Tibial nerve (tissue), 4 donors: ENCODE data around the gene CTSS. TPM values are rescaled to one million over a fixed set of nuclear protein-coding genes. Genes with fewer than 3 reads are reported as not detected.
"Not testable (repeated sequence)": the region's sequence is repeated elsewhere in the genome, so short reads cannot be mapped to it uniquely, and the experiment has no call there.

ENCODE experiments used
- DNase-seq, 2 donors: peaks; one replicate each; pipeline ENCODE4 v3.0.0-alpha.2; 2019; ENCODE audit warnings: low spot score in 2 of 2
- H3K27ac ChIP-seq, 4 donors: fragments of 200-600 bp; sonication (generic) in 3 of 4; one replicate each; pipeline ENCODE4 v1.5.1; 2017 to 2019; ENCODE audit warnings: mild to moderate bottlenecking in 1 of 4
- H3K27me3 ChIP-seq, 2 donors: fragments of 200-600 bp; sonication (generic) in 1 of 2; one replicate each; pipeline versions ENCODE4 v1.5.1 to v1.6.0; 2017 to 2019
- H3K36me3 ChIP-seq, 3 donors: fragments of 200-600 bp; sonication (generic); one replicate each; pipeline ENCODE4 v1.5.1; 2018 to 2019
- H3K4me1 ChIP-seq, 4 donors: fragments of 200-600 bp; sonication (generic) in 3 of 4; one replicate each; pipeline ENCODE4 v1.5.1; 2017 to 2019
- H3K4me3 ChIP-seq, 4 donors: fragments of 200-600 bp; sonication (generic) in 3 of 4; one replicate each; pipeline ENCODE4 v1.5.1; 2017 to 2019; ENCODE audit warnings: mild to moderate bottlenecking in 1 of 4, moderate library complexity in 1 of 4
- H3K9me3 ChIP-seq, 4 donors: fragments of 200-600 bp; sonication (generic) in 3 of 4; one replicate each; pipeline ENCODE4 v1.5.1; 2017 to 2019
- CTCF ChIP-seq, 5 experiments: fragments of 200-600 bp in 3 of 5; fragments of 450-650 bp in 2 of 5; sonication (generic) in 3 of 5; IDR thresholded peaks; one replicate each; pipeline ENCODE4 v1.5.1; 2016 to 2019; ENCODE audit warnings: antibody characterized with exemption in 5 of 5, mild to moderate bottlenecking in 3 of 5, moderate library complexity in 2 of 5
- EP300 ChIP-seq, 2 donors: sonication (generic); formaldehyde crosslinking; IDR thresholded peaks; one replicate each; pipeline ENCODE4 v1.6.1; 2017; ENCODE audit warnings: antibody characterized with exemption in 2 of 2, mild to moderate bottlenecking in 1 of 2
- POLR2A ChIP-seq, 2 donors: fragments of 450-650 bp; IDR thresholded peaks; one replicate each; pipeline ENCODE4 v1.6.1; 2017; ENCODE audit warnings: antibody characterized with exemption in 2 of 2, mild to moderate bottlenecking in 2 of 2, moderate library complexity in 2 of 2
- WGBS, 2 donors: methylation state at CpG; one replicate each; pipeline ENCODE4 v1.1.5; 2018; 5-methylcytosine and 5-hydroxymethylcytosine counted together
- total RNA-seq, 4 donors: library from RNA; depleted of rRNA; stranded (reverse); fragments of >200 nt; gene quantifications; one replicate each; pipeline ENCODE4 v1.1.0, GENCODE V29; 2016

CTSS gene
- total RNA-seq, 4 donors from 2014 or later: 29.7 to 57.7 (median 41.3) TPM

DNA sequence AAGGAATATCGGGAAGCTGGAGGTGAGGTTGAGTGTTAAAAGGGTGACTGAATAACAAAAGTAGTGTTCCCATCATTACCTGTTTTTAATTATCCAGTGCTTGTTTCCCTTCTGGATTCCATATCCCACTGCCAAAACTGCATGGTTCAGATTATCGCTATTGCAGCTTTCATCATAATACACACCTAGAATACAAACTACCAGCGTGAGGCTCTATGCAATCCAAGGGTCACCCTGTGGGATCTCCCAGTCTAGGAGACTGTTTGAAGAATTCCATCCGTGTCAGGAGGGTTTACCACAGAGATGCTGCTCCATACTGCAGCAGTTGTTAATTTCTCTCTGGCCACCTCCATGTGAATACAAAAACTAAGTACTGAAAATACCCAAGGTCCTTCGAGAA, 33.5 kb upstream of the CTSS start:
- Histone ChIP-seq H3K27me3 (no peaks in the 10 kb centered on the region), H3K36me3 (peaks cover 0 to 82% (median 0%) of the 10 kb centered on the region in 3 donors), H3K27ac (no peak overlapping the region), H3K4me1 (peaks cover 0 to 3% (median 0%) of the 10 kb centered on the region in 4 donors), H3K4me3 (no peak overlapping the region), H3K9me3 (no peaks in the 10 kb centered on the region)
- no peak for DNase-seq
- 64 to 69% methylated on average over 5 of the region's 5 CpGs for WGBS, 2 donors
- TF ChIP-seq EP300 (IDR thresholded peaks at IDR 0.05) (no peak), POLR2A (IDR thresholded peaks at IDR 0.05) (no peak), CTCF (IDR thresholded peaks at IDR 0.05) (no peak)

DNA sequence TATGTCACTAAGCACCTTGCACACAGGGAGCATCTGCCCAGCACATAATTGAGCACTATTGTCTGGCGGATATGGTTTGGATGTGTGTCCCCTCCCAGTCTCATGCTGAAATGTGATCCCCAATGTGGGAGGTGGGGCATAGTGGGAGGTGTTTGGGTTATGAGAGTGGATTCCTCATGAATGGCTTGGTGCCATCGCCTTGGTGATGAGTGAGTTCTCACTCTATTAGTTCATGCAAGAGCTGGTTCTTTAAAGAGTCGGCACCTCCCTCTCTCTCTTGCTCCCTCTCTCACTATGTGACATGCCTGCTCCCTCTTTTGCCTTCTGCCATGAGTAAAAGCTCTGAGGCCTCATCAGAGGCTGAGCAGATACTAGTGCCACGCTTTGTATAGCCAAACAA, 32.9 kb upstream of the CTSS start:
- Histone ChIP-seq H3K4me1 (peaks cover 0 to 3% (median 0%) of the 10 kb centered on the region in 4 donors), H3K36me3 (peaks cover 0 to 77% (median 0%) of the 10 kb centered on the region in 3 donors), H3K4me3 (no peak overlapping the region), H3K27me3 (no peaks in the 10 kb centered on the region), H3K27ac (no peak overlapping the region), H3K9me3 (no peaks in the 10 kb centered on the region)
- TF ChIP-seq CTCF (IDR thresholded peaks at IDR 0.05) (no peak), POLR2A (IDR thresholded peaks at IDR 0.05) (no peak), EP300 (IDR thresholded peaks at IDR 0.05) (no peak)
- no peak for DNase-seq
- 60 to 73% methylated on average over 4 of the region's 4 CpGs for WGBS, 2 donors

GRCh38 chr1:150796374-150796773, 30.8 kb upstream of the CTSS start:
- peaks cover 0 to 57% (median 0%) of the 10 kb centered on the region in 3 donors for H3K36me3 ChIP-seq
- WGBS, 2 donors: 82 to 90% methylated on average over 3 of the region's 3 CpGs
- TF ChIP-seq CTCF (IDR thresholded peaks at IDR 0.05) (no peak), POLR2A (IDR thresholded peaks at IDR 0.05) (no peak), EP300 (IDR thresholded peaks at IDR 0.05) (no peak)

GRCh38 chr1:150793778-150794177, 28.2 kb upstream of the CTSS start:
- not testable (repeated sequence) for H3K4me3 ChIP-seq, DNase-seq, H3K27me3 ChIP-seq, H3K9me3 ChIP-seq, H3K27ac ChIP-seq, H3K4me1 ChIP-seq
- whole genome bisulfite sequencing, 2 donors: 96 to 97% methylated on average over 3 of the region's 3 CpGs
- H3K36me3 ChIP-seq: peaks cover 0 to 41% (median 0%) of the 10 kb centered on the region in 3 donors

More at GRCh38 chr1:150796374-150796773, 30.8 kb upstream of the CTSS start:
- no peak for DNase-seq
- no peak overlapping the region for H3K27ac ChIP-seq
- no peak overlapping the region for H3K4me3 ChIP-seq
- peaks cover 0 to 3% (median 0%) of the 10 kb centered on the region in 4 donors for H3K4me1 ChIP-seq
- H3K27me3 ChIP-seq: no peaks in the 10 kb centered on the region
- no peaks in the 10 kb centered on the region for H3K9me3 ChIP-seq

- no peak for DNase-seq
- H3K4me3 ChIP-seq: no peak overlapping the region
- no peaks in the 10 kb centered on the region for H3K27me3 ChIP-seq
- H3K9me3 ChIP-seq: no peaks in the 10 kb centered on the region
- TF ChIP-seq POLR2A (IDR thresholded peaks at IDR 0.05) (no peak), EP300 (IDR thresholded peaks at IDR 0.05) (no peak), CTCF (IDR thresholded peaks at IDR 0.05) (no peak)
- 63 to 77% methylated on average over 1 of the region's 1 CpG for WGBS, 2 donors
- no peak overlapping the region for H3K27ac ChIP-seq
- no peaks in the 10 kb centered on the region for H3K4me1 ChIP-seq
- H3K36me3 ChIP-seq: peaks cover 0 to 35% (median 0%) of the 10 kb centered on the region in 3 donors
Observed at GRCh38 chr1:150793221-150793620, 27.6 kb upstream of the CTSS start.

DNA sequence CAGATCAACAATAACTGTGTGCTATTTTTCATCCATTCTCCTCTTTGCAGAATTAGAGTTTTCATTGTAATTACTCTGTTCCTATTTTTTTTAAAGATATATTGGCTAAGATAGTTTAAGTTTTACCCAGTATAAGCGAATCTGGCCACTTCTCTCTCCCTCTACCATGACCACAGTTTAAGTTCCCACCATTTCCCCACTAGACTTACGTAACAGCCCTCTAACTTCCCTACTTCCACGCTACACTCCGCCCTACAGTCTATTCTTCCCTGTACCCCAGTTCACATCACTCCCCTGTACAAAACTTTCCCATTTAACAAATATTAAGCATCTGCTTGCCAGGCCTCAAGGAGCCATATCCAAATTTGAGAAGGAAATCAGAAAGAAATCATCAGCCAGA, 26.0 kb upstream of the CTSS start:
- H3K9me3 ChIP-seq: no peaks in the 10 kb centered on the region
- DNase-seq: no peak
- no peaks in the 10 kb centered on the region for H3K4me1 ChIP-seq
- WGBS, 2 donors: 85 to 87% methylated on average over 4 of the region's 4 CpGs
- TF ChIP-seq EP300 (IDR thresholded peaks at IDR 0.05): peak in 1 of 2 donors; percentile 53
- no peak for TF ChIP-seq CTCF (IDR thresholded peaks at IDR 0.05)
- no peak for TF ChIP-seq POLR2A (IDR thresholded peaks at IDR 0.05)
- H3K27ac ChIP-seq: no peak overlapping the region
- H3K4me3 ChIP-seq: no peak overlapping the region
- H3K36me3 ChIP-seq: peaks cover 0 to 19% (median 0%) of the 10 kb centered on the region in 3 donors
- no peaks in the 10 kb centered on the region for H3K27me3 ChIP-seq
